ENCODE measurements around the gene CHAT.

The CHAT gene

GRCh38 chr10:49613882-49614241 lies at the start of gene CHAT:
TSS of gene CHAT (plus strand) at chr10:49614037. CDS start at chr10:49614190, 153 bp downstream.
- DNase-seq (ENCODE audit: low read depth in 2 of 2), result no peak

- DNase-seq (ENCODE audit: low read depth in 2 of 2), result no peak
These were observed 49.3 kb upstream of the CHAT start for GRCh38 chr10:49564461-49565009.

- DNase-seq (ENCODE audit: low read depth in 2 of 2), result no peak
These were observed 46.0 kb upstream of the CHAT start for GRCh38 chr10:49567810-49568209.

GRCh38 chr10:49568235-49568634 lies 45.6 kb upstream of the CHAT start:
- DNase-seq (ENCODE audit: low read depth in 2 of 2), result peak in 1 of 2 donors; percentile 17

- DNase-seq (ENCODE audit: low read depth in 2 of 2), result no peak
These were observed 44.7 kb upstream of the CHAT start for GRCh38 chr10:49569031-49569631.

- DNase-seq (ENCODE audit: low read depth in 2 of 2), result no peak
These were observed 42.4 kb upstream of the CHAT start for GRCh38 chr10:49571388-49571787.

- DNase-seq (ENCODE audit: low read depth in 2 of 2), result no peak
These were observed 41.2 kb upstream of the CHAT start for GRCh38 chr10:49572594-49573114.

- no peak for DNase-seq (ENCODE audit: low read depth in 2 of 2)
These were observed 38.3 kb upstream of the CHAT start for GRCh38 chr10:49575489-49576072.

- no peak for DNase-seq (ENCODE audit: low read depth in 2 of 2)
These were observed 36.5 kb upstream of the CHAT start for GRCh38 chr10:49577182-49577925.

GRCh38 chr10:49578392-49578791 lies 35.4 kb upstream of the CHAT start:
- DNase-seq (ENCODE audit: low read depth in 2 of 2), result no peak

- no peak for DNase-seq (ENCODE audit: low read depth in 2 of 2)
These were observed 34.2 kb upstream of the CHAT start for GRCh38 chr10:49579621-49580020.

- no peak for DNase-seq (ENCODE audit: low read depth in 2 of 2)
These were observed 28.4 kb upstream of the CHAT start for GRCh38 chr10:49585387-49585786.

GRCh38 chr10:49587981-49588380 lies 25.9 kb upstream of the CHAT start:
- DNase-seq (ENCODE audit: low read depth in 2 of 2), result no peak

GRCh38 chr10:49592726-49593563 lies 20.9 kb upstream of the CHAT start:
- DNase-seq (ENCODE audit: low read depth in 2 of 2), result peak; percentile 27 to 34

GRCh38 chr10:49593564-49593875 lies 20.3 kb upstream of the CHAT start:
- no peak for DNase-seq (ENCODE audit: low read depth in 2 of 2)

- no peak for DNase-seq (ENCODE audit: low read depth in 2 of 2)
These were observed 19.8 kb upstream of the CHAT start for GRCh38 chr10:49593998-49594397.

GRCh38 chr10:49594594-49594993 lies 19.2 kb upstream of the CHAT start:
- no peak for DNase-seq (ENCODE audit: low read depth in 2 of 2)

GRCh38 chr10:49595003-49595712 lies 18.7 kb upstream of the CHAT start:
- DNase-seq (ENCODE audit: low read depth in 2 of 2), result no peak

GRCh38 chr10:49595713-49596492 lies 17.9 kb upstream of the CHAT start:
- no peak for DNase-seq (ENCODE audit: low read depth in 2 of 2)

GRCh38 chr10:49596493-49596809 lies 17.4 kb upstream of the CHAT start:
- DNase-seq (ENCODE audit: low read depth in 2 of 2), result no peak

GRCh38 chr10:49596836-49597235 lies 17.0 kb upstream of the CHAT start:
- DNase-seq (ENCODE audit: low read depth in 2 of 2), result no peak

All from stimulated activated CD8-positive, alpha-beta memory T cell treated with anti-CD3 and anti-CD28 coated beads, Interleukin-15, amount 100 ng/mL, for 48 hours (primary cell).